Endodermal cell (in vitro differentiated cells): ENCODE results near the gene CCDC134. TPM values are rescaled to one million over a fixed set of nuclear protein-coding genes. Genes with fewer than 3 reads are reported as not detected.

Source experiments
- DNase-seq: peaks from one replicate; pipeline ENCODE4 v3.0.0-alpha.2; 2017
- H3K27ac ChIP-seq: 2 replicates; pipeline ENCODE4 v1.5.1; 2013; ENCODE audit warnings: mild to moderate bottlenecking, low read depth, low read length, moderate library complexity
- H3K27me3 ChIP-seq: 2 replicates; pipeline ENCODE4 v1.6.1; 2013; ENCODE audit warnings: mild to moderate bottlenecking, low read length, moderate library complexity; ENCODE audit not compliant: insufficient read depth, control insufficient read depth, poor library complexity, severe bottlenecking
- H3K36me3 ChIP-seq: 2 replicates; pipeline ENCODE4 v1.7.0; 2013; ENCODE audit warnings: mild to moderate bottlenecking, low read length, moderate library complexity; ENCODE audit not compliant: control insufficient read depth, insufficient read depth
- H3K4me1 ChIP-seq: one replicate; pipeline ENCODE4 v1.7.0; 2013; ENCODE audit warnings: low read length; ENCODE audit not compliant: control insufficient read depth, insufficient read depth
- H3K4me3 ChIP-seq: 2 replicates; pipeline ENCODE4 v1.5.1; 2013; ENCODE audit warnings: mild to moderate bottlenecking, low read length, moderate library complexity
- H3K9ac ChIP-seq: 2 replicates; pipeline ENCODE4 v1.6.1; 2013; ENCODE audit warnings: mild to moderate bottlenecking, low read length, moderate library complexity; ENCODE audit not compliant: poor library complexity, severe bottlenecking; ENCODE audit errors: extremely low read depth
- H3K9me3 ChIP-seq: 2 replicates; pipeline ENCODE4 v1.6.1; 2013; ENCODE audit warnings: mild to moderate bottlenecking, low read length, moderate library complexity; ENCODE audit not compliant: control insufficient read depth
- H3K27ac Mint-ChIP-seq: 2 replicates; pipeline ENCODE4 v1.8.0; 2020; ENCODE audit warnings: mixed read lengths
- H3K27me3 Mint-ChIP-seq: 2 replicates; pipeline ENCODE4 v1.8.0; 2021; ENCODE audit warnings: mild to moderate bottlenecking, mixed read lengths; ENCODE audit not compliant: insufficient read depth
- H3K36me3 Mint-ChIP-seq: 2 replicates; pipeline ENCODE4 v1.8.0; 2020; ENCODE audit warnings: low read depth, mixed read lengths
- H3K4me1 Mint-ChIP-seq: 2 replicates; pipeline ENCODE4 v1.8.0; 2020; ENCODE audit warnings: mixed read lengths
- H3K4me3 Mint-ChIP-seq: 2 replicates; pipeline ENCODE4 v1.8.0; 2020; ENCODE audit warnings: mild to moderate bottlenecking, moderate library complexity, mixed read lengths
- H3K9me3 Mint-ChIP-seq: 2 replicates; pipeline ENCODE4 v1.8.0; 2020; ENCODE audit warnings: mild to moderate bottlenecking, mixed read lengths
- CTCF ChIP-seq: fragments of 200-600 bp; sonication (generic); conservative IDR thresholded peaks from 2 replicates; pipeline ENCODE4 v1.5.0; 2021; ENCODE audit warnings: antibody characterized with exemption, mild to moderate bottlenecking
- WGBS, 2 experiments: methylation state at CpG; one replicate each; pipeline versions ENCODE4 v1.1.5 to v1.1.7; 2013; ENCODE audit warnings: missing lambda C conversion rate in 2 of 2, mixed read lengths in 1 of 2; ENCODE audit not compliant: insufficient coverage in 1 of 2, insufficient read length in 1 of 2; 5-methylcytosine and 5-hydroxymethylcytosine counted together
- total RNA-seq, 2 donors: library from RNA; stranded (reverse); fragmentation: NEBNext Ultra II Directional in 1 of 2; extraction: Animal tissue kit (Norgen Biotek cat#: 25700) in 1 of 2; gene quantifications; 2 replicates in 1 of 2; 3 replicates in 1 of 2; pipeline ENCODE4 v1.2.1, GENCODE V29; 2021

Gene CCDC134
- total RNA-seq, 2 donors from 2014 or later = 15.0 to 21.0 TPM

DNA sequence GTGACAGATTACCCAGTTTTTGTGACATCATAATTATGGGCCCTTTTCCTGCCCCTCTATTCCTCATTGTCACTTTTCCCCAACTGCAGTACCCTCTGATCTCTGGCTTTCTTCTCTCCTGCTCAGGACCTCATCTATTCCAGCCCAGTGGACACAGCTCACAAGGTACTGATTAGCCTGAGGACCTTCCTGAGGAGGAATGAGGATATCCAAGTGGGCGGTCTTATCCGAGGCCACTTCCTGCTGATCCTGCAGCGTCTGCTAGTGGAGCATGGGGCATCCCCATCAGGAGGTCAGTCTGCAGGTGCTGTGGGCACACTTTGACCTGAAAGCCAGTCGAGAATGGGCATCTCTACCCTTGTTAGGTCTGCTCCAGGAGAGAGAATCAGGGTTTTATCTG is 24.5 kb upstream of the CCDC134 start:
- no peaks in the 10 kb centered on the region for H3K36me3 Mint-ChIP-seq
- no peak overlapping the region for H3K27ac Mint-ChIP-seq
- H3K9me3 Mint-ChIP-seq = no peaks in the 10 kb centered on the region
- H3K27me3 Mint-ChIP-seq = peaks cover 38% of the 10 kb centered on the region
- Histone ChIP-seq H3K27me3 (peaks cover 26% of the 10 kb centered on the region), H3K9me3 (no peaks in the 10 kb centered on the region), H3K9ac (no peak overlapping the region), H3K27ac (no peak overlapping the region), H3K4me1 (no peaks in the 10 kb centered on the region), H3K36me3 (no peaks in the 10 kb centered on the region), H3K4me3 (no peak overlapping the region)
- DNase-seq = no peak
- whole genome bisulfite sequencing, 2 experiments = 79 to 83% methylated on average over 4 of the region's 4 CpGs
- peaks cover 31% of the 10 kb centered on the region for H3K4me1 Mint-ChIP-seq
- TF ChIP-seq CTCF = no peak
- H3K4me3 Mint-ChIP-seq = no peak overlapping the region

GRCh38 chr22:41776381-41776780 is 24.1 kb upstream of the CCDC134 start:
- peaks cover 26% of the 10 kb centered on the region for H3K27me3 ChIP-seq
- H3K27me3 Mint-ChIP-seq = peaks cover 39% of the 10 kb centered on the region
- DNase-seq = no peak
- no peaks in the 10 kb centered on the region for H3K4me1 ChIP-seq
- H3K9me3 ChIP-seq = no peaks in the 10 kb centered on the region
- no peaks in the 10 kb centered on the region for H3K36me3 ChIP-seq
- no peak overlapping the region for H3K27ac ChIP-seq
- no peak for TF ChIP-seq CTCF
- no peak overlapping the region for H3K27ac Mint-ChIP-seq
- WGBS, 2 experiments = 98 to 100% methylated on average over 2 to 3 of the region's 3 CpGs
- H3K4me3 ChIP-seq = no peak overlapping the region
- H3K36me3 Mint-ChIP-seq = no peaks in the 10 kb centered on the region
- H3K4me1 Mint-ChIP-seq = peaks cover 35% of the 10 kb centered on the region
- no peaks in the 10 kb centered on the region for H3K9me3 Mint-ChIP-seq
- H3K4me3 Mint-ChIP-seq = no peak overlapping the region
- no peak overlapping the region for H3K9ac ChIP-seq

DNA sequence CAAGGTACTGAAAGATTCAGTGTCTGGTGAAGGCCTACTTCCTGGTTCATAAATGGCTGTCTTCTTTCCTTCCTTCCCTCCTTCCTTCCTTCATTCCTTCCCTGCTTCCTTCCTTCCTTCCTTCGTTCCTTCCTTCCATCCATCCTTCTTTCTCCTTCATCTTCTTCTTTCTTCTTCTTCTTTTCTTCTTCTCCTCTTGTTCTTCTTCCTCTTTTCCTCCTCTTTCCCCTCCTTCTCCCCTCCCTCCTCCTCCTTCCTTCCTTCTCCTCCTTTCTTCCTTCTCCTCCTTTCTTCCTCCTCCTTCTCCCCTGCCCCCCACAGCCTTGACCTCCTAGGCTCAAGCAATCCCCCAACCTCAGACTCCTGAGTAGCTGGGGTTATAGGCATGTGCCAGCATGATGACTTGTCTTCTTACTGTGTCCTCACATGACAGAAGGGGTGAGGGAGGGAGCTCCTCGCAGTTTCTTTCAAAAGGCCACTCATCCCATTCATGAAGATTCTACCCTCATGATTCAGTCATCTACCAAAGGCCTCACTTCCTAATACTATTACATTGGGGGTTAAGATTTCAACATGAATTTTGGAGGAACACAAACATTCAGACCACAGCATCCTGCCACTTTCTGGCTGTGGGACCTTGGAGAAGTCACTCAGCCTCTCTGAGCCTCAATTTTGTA is 22.6 kb upstream of the CCDC134 start:
- no peaks in the 10 kb centered on the region for H3K9me3 ChIP-seq
- H3K27me3 ChIP-seq = peaks cover 37% of the 10 kb centered on the region
- Mint-ChIP-seq H3K9me3 (no peaks in the 10 kb centered on the region), H3K27me3 (peaks cover 51% of the 10 kb centered on the region), H3K36me3 (no peaks in the 10 kb centered on the region), H3K27ac (no peak overlapping the region), H3K4me1 (peaks cover 38% of the 10 kb centered on the region), H3K4me3 (no peak overlapping the region)
- H3K27ac ChIP-seq = no peak overlapping the region
- DNase-seq = no peak
- no peak overlapping the region for H3K4me3 ChIP-seq
- no peak for TF ChIP-seq CTCF
- H3K9ac ChIP-seq = no peak overlapping the region
- no peaks in the 10 kb centered on the region for H3K4me1 ChIP-seq
- 98 to 100% methylated on average over 1 of the region's 2 CpGs for WGBS, 2 experiments
- no peaks in the 10 kb centered on the region for H3K36me3 ChIP-seq
